OCI-LY7 (cell line): ENCODE measurements around the gene WDTC1. TPM values are rescaled to one million over a fixed set of nuclear protein-coding genes. Genes with fewer than 3 reads are reported as not detected.
"Not testable (repeated sequence)": the region's sequence is repeated elsewhere in the genome, so short reads cannot be mapped to it uniquely, and the experiment has no call there.

Source experiments
- Bru-seq: library from RNA; stranded (reverse); fragments of 400-500 nt; gene quantifications from one replicate; lab custom pipeline; 2021; lab: Mats Ljungman, UMichigan
- BruChase-seq, 2 experiments: library from RNA; stranded (reverse); fragments of 400-500 nt; gene quantifications; one replicate each; lab custom pipeline; 2021; lab: Mats Ljungman, UMichigan
- BruUV-seq: library from RNA; stranded (reverse); fragments of 400-500 nt; replicated peaks from 2 replicates; lab custom pipeline; 2021; lab: Mats Ljungman, UMichigan
- CTCF ChIA-PET: fragments of 300-600 bp; sonication (Branson Sonifier 250); formaldehyde crosslinking; loops from one replicate; lab custom pipeline; 2022; ENCODE audit warnings: antibody characterized with exemption; ENCODE audit not compliant: unreplicated experiment; lab: Charles Lee
- POLR2A ChIA-PET: fragments of 300-600 bp; sonication (Branson Sonifier 250); formaldehyde crosslinking; loops from one replicate; lab custom pipeline; 2022; ENCODE audit warnings: antibody characterized with exemption; lab: Charles Lee
- DNase-seq: peaks from one replicate; pipeline ENCODE4 v3.0.0-alpha.2; 2015; ENCODE audit warnings: low spot score
- H2AFZ ChIP-seq: fragments of 200-600 bp; sonication (generic), shearing (Covaris generic); 2 replicates; pipeline ENCODE4 v1.6.1; 2014; ENCODE audit warnings: mild to moderate bottlenecking, antibody characterized with exemption, low read length, moderate library complexity
- H3K27ac ChIP-seq: fragments of 200-600 bp; sonication (generic); 2 replicates; pipeline ENCODE4 v1.5.1; 2014; ENCODE audit warnings: mixed run types, low read depth, mild to moderate bottlenecking, moderate library complexity, low read length, inconsistent platforms; ENCODE audit not compliant: poor library complexity, severe bottlenecking
- H3K36me3 ChIP-seq: fragments of 200-600 bp; sonication (generic); 2 replicates; pipeline ENCODE4 v1.6.1; 2014; ENCODE audit warnings: mild to moderate bottlenecking, antibody characterized with exemption, low read length, moderate library complexity, mixed read lengths; ENCODE audit not compliant: insufficient read depth
- H3K4me1 ChIP-seq: fragments of 200-600 bp; sonication (generic); 2 replicates; pipeline ENCODE4 v1.5.1; 2014; ENCODE audit warnings: mild to moderate bottlenecking, low read length; ENCODE audit not compliant: insufficient read depth, poor library complexity, severe bottlenecking
- H3K4me2 ChIP-seq: fragments of 200-600 bp; sonication (generic); 2 replicates; pipeline ENCODE4 v1.6.1; 2014; ENCODE audit warnings: mild to moderate bottlenecking, low read length
- H3K4me3 ChIP-seq: fragments of 200-600 bp; sonication (generic); 2 replicates; pipeline ENCODE4 v1.5.1; 2014; ENCODE audit warnings: mild to moderate bottlenecking, low read depth, low read length; ENCODE audit not compliant: poor library complexity, severe bottlenecking
- H3K79me2 ChIP-seq: fragments of 200-600 bp; sonication (generic); 2 replicates; pipeline ENCODE4 v1.6.1; 2016; ENCODE audit warnings: low read depth, mild to moderate bottlenecking, low read length, moderate library complexity, mixed read lengths; ENCODE audit not compliant: insufficient read depth
- H3K9me2 ChIP-seq: fragments of 200-600 bp; sonication (generic); 2 replicates; pipeline ENCODE4 v1.6.1; 2016; ENCODE audit warnings: mild to moderate bottlenecking, low read length, mixed read lengths; ENCODE audit not compliant: insufficient read depth
- H3K9me3 ChIP-seq: fragments of 200-600 bp; sonication (generic); 2 replicates; pipeline ENCODE4 v1.6.1; 2014; ENCODE audit warnings: mild to moderate bottlenecking, mixed run types, low read length, mixed read lengths
- H4K20me1 ChIP-seq: fragments of 200-600 bp; sonication (generic); 2 replicates; pipeline ENCODE4 v1.6.1; 2014; ENCODE audit warnings: mild to moderate bottlenecking, antibody characterized with exemption, low read length, moderate library complexity, mixed read lengths; ENCODE audit not compliant: insufficient read depth
- CTCF ChIP-seq: fragments of 200-600 bp; sonication (generic); conservative IDR thresholded peaks from 2 replicates; pipeline ENCODE4 v1.5.1; 2014; ENCODE audit warnings: mild to moderate bottlenecking, antibody characterized with exemption, low read length, moderate library complexity, mixed read lengths
- EZH2phosphoT487 ChIP-seq: fragments of 200-600 bp; sonication (generic); IDR thresholded peaks from 2 replicates; pipeline ENCODE4 v1.6.1; 2018; ENCODE audit warnings: low read depth, borderline replicate concordance, mild to moderate bottlenecking, mixed run types, antibody characterized with exemption, low read length, moderate library complexity, mixed read lengths
- intact Hi-C: fragments of 100-400 bp; cut with micrococcal nuclease; formaldehyde crosslinking; loops from one replicate; pipeline ENCODE4 v1.10.0; 2022; ENCODE audit not compliant: unreplicated experiment
- long read RNA-seq: library from polyadenylated mRNA; stranded (forward); transcript quantifications from one replicate; pipeline ENCODE4 v2.0.0, GENCODE V29; 2022
- total RNA-seq, 2 experiments: library from RNA; depleted of rRNA in 1 of 2; stranded (reverse); fragments of >200 nt in 1 of 2; shearing (Covaris generic) in 1 of 2; gene quantifications; 2 replicates each; pipeline ENCODE4 v1.2.3, GENCODE V29; 2014 to 2022

The WDTC1 gene
- total RNA-seq (2014; rRNA removed; shearing (Covaris generic)) = 9.7 and 18.2 TPM in 2 replicates
- 27.8 and 34.0 TPM in 2 replicates for total RNA-seq (2022)
- Bru-seq, nascent RNA = percentile 48 among the genes with signal in this experiment
- BruChase-seq, experiment 1, labeled RNA remaining after a 6-hour chase = percentile 53 among the genes with signal in this experiment
- BruChase-seq, experiment 2, labeled RNA remaining after a 2-hour chase = percentile 48 among the genes with signal in this experiment
- long read RNA-seq, full-length matches to known transcripts = 20 of 48 reads
- long read RNA-seq, partial matches to known transcripts = 12 of 48 reads
- long read RNA-seq, other reads (novel, unspliced or antisense) = 16 of 48 reads

GRCh38 chr1:27234049-27234882, at the start of gene WDTC1:
TSS of gene WDTC1 (plus strand) at chr1:27234632. CDS start at chr1:27261055, 26,423 bp downstream.
- CTCF ChIA-PET = no interaction called here
- TF ChIP-seq EZH2phosphoT487 (no peak), CTCF (no peak)
- H3K4me3 ChIP-seq = peak within 1 kb of the TSS; percentile 80

GRCh38 chr1:27184665-27185064, 49.8 kb upstream of the WDTC1 start:
- intact Hi-C loops, H4K20me1 ChIP-seq, CTCF ChIA-PET, BruUV-seq, H3K4me1 ChIP-seq, H3K36me3 ChIP-seq, H3K4me3 ChIP-seq, H2AFZ ChIP-seq, H3K4me2 ChIP-seq, H3K9me2 ChIP-seq, H3K79me2 ChIP-seq, DNase-seq, H3K27ac ChIP-seq: not testable (repeated sequence)
- peaks cover 16% of the 10 kb centered on the region for H3K9me3 ChIP-seq
- POLR2A ChIA-PET = interaction anchor here (1.0 kb wide), 1 partner anchor 12 kb away, joined by 3 read pairs; no protein-coding TSS in a partner anchor

More at GRCh38 chr1:27234049-27234882, at the start of gene WDTC1:
- no TSS peak for BruUV-seq
- Histone ChIP-seq H3K4me2 (peak within 1 kb of the TSS; percentile 80), H3K36me3 (no peaks in the 10 kb centered on the region), H3K79me2 (no peaks in the 10 kb centered on the region), H3K9me2 (no peaks in the 10 kb centered on the region), H3K4me1 (peaks cover 19% of the 10 kb centered on the region), H4K20me1 (no peaks in the 10 kb centered on the region), H3K9me3 (no peaks in the 10 kb centered on the region), H3K27ac (no peak within 1 kb of the TSS), H2AFZ (peak within 1 kb of the TSS; percentile 84)
- DNase-seq = peak; percentile 98
- POLR2A ChIA-PET = interaction anchor here (0.5 to 1.4 kb wide), 3 partner anchors 9 to 120 kb away, joined by 3 to 4 read pairs (median 3); no protein-coding TSS in a partner anchor
- intact Hi-C loops = no loop called here

- BruUV-seq = no TSS peak
- TF ChIP-seq CTCF (no peak), EZH2phosphoT487 (no peak)
- CTCF ChIA-PET = no interaction called here
- no peaks in the 10 kb centered on the region for H3K36me3 ChIP-seq
- DNase-seq = no peak
- intact Hi-C loops = no loop called here
- H3K4me1 ChIP-seq = no peaks in the 10 kb centered on the region
- H3K4me2 ChIP-seq = no peak overlapping the region
- H3K4me3 ChIP-seq = no peak overlapping the region
- no peak overlapping the region for H2AFZ ChIP-seq
- H3K9me3 ChIP-seq = no peaks in the 10 kb centered on the region
- no peaks in the 10 kb centered on the region for H3K9me2 ChIP-seq
- H3K27ac ChIP-seq = no peak overlapping the region
- POLR2A ChIA-PET = no interaction called here
- no peaks in the 10 kb centered on the region for H4K20me1 ChIP-seq
- no peaks in the 10 kb centered on the region for H3K79me2 ChIP-seq
These were observed 42.3 kb upstream of the WDTC1 start for GRCh38 chr1:27192039-27192529.
